Measurements from ENCODE around the gene PC.

Gene PC

GRCh38 chr11:66853242-66854229 is 104.6 kb downstream of the PC start:
- FAIRE-seq = no peak

- no peak for FAIRE-seq
These were observed 105.5 kb downstream of the PC start for GRCh38 chr11:66852466-66853241.

- FAIRE-seq = no peak
These were observed 106.3 kb downstream of the PC start for GRCh38 chr11:66851698-66852465.

- no peak for FAIRE-seq
These were observed 107.0 kb downstream of the PC start for GRCh38 chr11:66851239-66851596.

- FAIRE-seq = no peak
These were observed 107.5 kb downstream of the PC start for GRCh38 chr11:66850588-66851238.

GRCh38 chr11:66850235-66850587 is 108.0 kb downstream of the PC start:
- FAIRE-seq = no peak

GRCh38 chr11:66849501-66850234 is 108.5 kb downstream of the PC start:
- no peak for FAIRE-seq

- FAIRE-seq = no peak
These were observed 109.3 kb downstream of the PC start for GRCh38 chr11:66848671-66849500.

GRCh38 chr11:66847461-66848232 is 110.5 kb downstream of the PC start:
- FAIRE-seq = no peak

- FAIRE-seq = no peak
These were observed 111.5 kb downstream of the PC start for GRCh38 chr11:66846671-66847091.

- FAIRE-seq = no peak
These were observed 112.3 kb downstream of the PC start for GRCh38 chr11:66845876-66846212.

GRCh38 chr11:66845143-66845875 is 112.9 kb downstream of the PC start:
- FAIRE-seq = no peak

GRCh38 chr11:66844496-66845142 is 113.6 kb downstream of the PC start:
- FAIRE-seq = no peak

GRCh38 chr11:66843776-66844495 is 114.2 kb downstream of the PC start:
- FAIRE-seq = no peak

GRCh38 chr11:66842896-66843775 is 115.0 kb downstream of the PC start, which contains the start of gene RCE1:
RCE1 (plus strand) TSS chr11:66843441; CDS start chr11:66843456, 15 bp downstream.
- no peak for FAIRE-seq

- FAIRE-seq = no peak
These were observed 115.7 kb downstream of the PC start for GRCh38 chr11:66842501-66842895.

- no peak for FAIRE-seq
These were observed 116.3 kb downstream of the PC start for GRCh38 chr11:66841861-66842260.

Data from TTC549 (cell line).